Measurements from ENCODE around the gene ARNT2.

The ARNT2 gene

DNA sequence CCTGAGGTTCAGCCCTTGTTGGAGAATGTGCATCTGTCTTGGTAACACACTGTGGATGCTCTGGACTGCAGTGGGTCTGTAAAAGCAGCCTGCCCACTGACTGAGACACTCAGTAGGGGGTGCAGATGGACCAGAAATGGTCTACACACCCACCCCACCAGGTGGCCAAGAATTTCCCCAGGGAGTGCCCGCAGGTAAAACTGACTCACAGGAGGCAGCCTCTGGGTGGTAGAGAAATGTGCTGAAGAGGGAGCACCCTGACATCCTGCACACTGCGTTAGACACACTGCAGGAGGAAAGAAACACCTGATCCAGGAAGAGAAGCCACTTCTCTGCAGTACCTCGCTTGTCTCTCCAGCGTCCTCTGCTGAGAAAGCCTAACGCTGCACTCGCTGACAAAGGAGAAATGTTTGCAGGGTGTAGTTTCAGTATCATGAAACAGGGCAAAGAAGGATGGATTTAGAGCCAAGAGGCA lies 181.4 kb downstream of the ARNT2 start:
- Histone ChIP-seq H3K27ac (no peak overlapping the region), H3K4me1 (peaks cover 1 to 49% (median 4%) of the 10 kb centered on the region in 10 experiments), H3K4me3 (no peak overlapping the region), H4K20me1 (no peaks in the 10 kb centered on the region), H3K9ac (no peak overlapping the region), H3K36me3 (peaks cover 0 to 72% (median 4%) of the 10 kb centered on the region in 11 experiments; a peak in 7 of 22 replicates), H3K4me2 (no peak overlapping the region), H3K9me3 (replicated peaks in 1 of 11) (no peaks in the 10 kb centered on the region), H3K27me3 (no peaks in the 10 kb centered on the region)
- no peak for TF ChIP-seq Cebpa-rat (IDR thresholded peaks at IDR 0.05)

GRCh38 chr15:80586161-80586560 lies 182.0 kb downstream of the ARNT2 start:
- Histone ChIP-seq H3K27ac (no peak overlapping the region), H3K36me3 (peaks cover 0 to 72% (median 4%) of the 10 kb centered on the region in 11 experiments; a peak in 7 of 22 replicates), H3K9ac (no peak overlapping the region), H3K4me1 (peaks cover 0 to 43% (median 0%) of the 10 kb centered on the region in 10 experiments; a peak in 6 of 20 replicates), H3K4me2 (peak overlapping the region in 1 of 11 experiments; percentile 61; a peak in 1 of 22 replicates), H3K4me3 (no peak overlapping the region), H3K9me3 (replicated peaks in 1 of 11) (no peaks in the 10 kb centered on the region), H4K20me1 (no peaks in the 10 kb centered on the region), H3K27me3 (no peaks in the 10 kb centered on the region)
- TF ChIP-seq Cebpa-rat (IDR thresholded peaks at IDR 0.05) = no peak

DNA sequence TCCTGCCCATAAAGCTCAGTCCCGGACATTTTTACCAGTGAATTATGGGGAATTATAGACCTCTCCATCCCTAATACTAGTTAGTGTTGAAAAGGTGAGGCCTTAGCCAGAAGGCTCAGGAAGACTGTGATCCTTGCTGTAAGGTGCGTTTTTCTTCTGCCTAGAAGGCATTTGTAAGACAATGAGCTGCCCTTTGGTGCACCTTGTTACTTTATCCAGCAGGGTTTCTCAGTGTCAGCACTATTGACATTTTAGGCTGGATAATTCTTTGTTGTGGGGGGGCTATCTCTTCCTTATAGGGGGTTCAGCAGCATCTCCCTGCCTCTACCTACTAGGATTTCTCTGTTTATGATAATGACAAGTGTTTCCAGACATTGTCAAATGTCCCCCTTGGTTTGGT lies 182.8 kb downstream of the ARNT2 start:
- Histone ChIP-seq H3K9ac (no peak overlapping the region), H3K4me2 (peak overlapping the region in 2 of 11 experiments; percentile 32 to 61; a peak in 3 of 22 replicates)

DNA sequence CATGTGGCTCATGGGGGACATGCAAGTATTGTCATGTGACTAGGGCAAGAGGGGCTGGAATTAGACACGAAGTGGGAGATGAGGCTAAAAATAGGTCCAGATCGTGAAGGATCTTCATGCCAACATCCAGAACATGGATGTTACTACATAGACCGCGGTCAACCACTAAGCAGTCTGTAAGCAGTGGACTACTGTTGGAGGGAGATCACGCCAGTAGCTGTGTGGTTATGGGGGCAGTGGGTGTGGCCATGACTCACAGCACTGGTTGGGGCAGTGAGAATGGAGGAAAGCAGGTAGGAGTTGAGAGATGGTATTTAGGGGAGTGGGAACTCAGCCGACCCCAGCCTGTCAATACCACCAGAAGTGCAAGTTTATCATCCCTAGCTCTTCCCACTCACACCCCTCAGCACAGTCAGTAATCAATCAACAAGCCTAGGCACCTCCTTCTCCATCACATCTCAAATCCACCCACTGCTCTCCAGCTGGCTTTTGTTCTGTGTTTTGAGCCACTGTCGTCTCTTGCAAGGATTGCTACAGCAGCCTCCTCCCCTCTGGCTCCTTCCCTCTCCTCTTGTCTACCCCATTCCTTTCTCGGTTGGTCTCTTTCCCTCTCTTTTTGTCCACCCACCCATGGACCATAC lies 183.8 kb downstream of the ARNT2 start:
- H3K36me3 ChIP-seq = peaks cover 0 to 72% (median 0%) of the 10 kb centered on the region in 11 experiments; a peak in 5 of 22 replicates
- no peak for TF ChIP-seq Cebpa-rat (IDR thresholded peaks at IDR 0.05)
- H3K9ac ChIP-seq = no peak overlapping the region; a peak in 1 of 22 replicates
- no peak overlapping the region for H3K4me3 ChIP-seq
- H3K9me3 ChIP-seq (replicated peaks in 1 of 11) = no peaks in the 10 kb centered on the region
- no peaks in the 10 kb centered on the region for H3K27me3 ChIP-seq
- no peaks in the 10 kb centered on the region for H4K20me1 ChIP-seq
- peak overlapping the region in 3 of 11 experiments; percentile 17 to 59 (median 18); a peak in 3 of 22 replicates for H3K27ac ChIP-seq
- peaks cover 0 to 37% (median 0%) of the 10 kb centered on the region in 10 experiments; a peak in 6 of 20 replicates for H3K4me1 ChIP-seq
- H3K4me2 ChIP-seq = peak overlapping the region in 3 of 11 experiments; percentile 32 to 62 (median 61); a peak in 6 of 22 replicates

More for the DNA sequence above, 182.8 kb downstream of the ARNT2 start:
- Histone ChIP-seq H4K20me1 (no peaks in the 10 kb centered on the region), H3K27ac (peak overlapping the region in 1 of 11 experiments; percentile 59; a peak in 1 of 22 replicates), H3K36me3 (peaks cover 0 to 72% (median under 1%) of the 10 kb centered on the region in 11 experiments; a peak in 7 of 22 replicates), H3K4me3 (no peak overlapping the region), H3K27me3 (no peaks in the 10 kb centered on the region), H3K9me3 (replicated peaks in 1 of 11) (no peaks in the 10 kb centered on the region), H3K4me1 (peaks cover 0 to 37% (median 0%) of the 10 kb centered on the region in 10 experiments; a peak in 6 of 20 replicates)
- TF ChIP-seq Cebpa-rat (IDR thresholded peaks at IDR 0.05) = no peak

DNA sequence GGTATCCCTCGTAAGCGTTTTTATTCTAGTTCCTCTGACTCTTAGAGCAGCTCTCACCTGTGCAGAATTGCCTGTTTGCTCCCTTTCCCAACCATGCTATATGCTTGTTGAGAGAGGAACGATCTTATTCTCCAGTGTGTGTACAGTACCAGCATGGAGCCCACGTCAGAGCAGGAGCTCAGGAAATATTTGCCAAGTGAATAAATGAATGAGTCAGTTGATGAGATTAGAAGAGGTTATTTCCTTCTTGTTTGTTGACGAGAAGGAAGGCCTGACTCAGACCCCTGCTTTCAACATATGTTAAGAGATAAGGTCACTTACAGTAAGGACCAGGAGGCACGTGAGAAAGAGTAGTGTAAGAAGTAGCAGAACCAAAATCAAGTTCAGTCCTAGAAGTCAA lies 184.6 kb downstream of the ARNT2 start:
- Histone ChIP-seq H3K4me2 (peak overlapping the region in 4 of 11 experiments; percentile 2 to 62 (median 46); a peak in 6 of 22 replicates), H3K27me3 (no peaks in the 10 kb centered on the region), H4K20me1 (no peaks in the 10 kb centered on the region), H3K4me1 (peaks cover 0 to 38% (median 2%) of the 10 kb centered on the region in 10 experiments; a peak in 13 of 20 replicates), H3K4me3 (no peak overlapping the region), H3K36me3 (peaks cover 0 to 72% (median 0%) of the 10 kb centered on the region in 11 experiments; a peak in 4 of 22 replicates), H3K27ac (peak overlapping the region in 3 of 11 experiments; percentile 18 to 59 (median 23); a peak in 4 of 22 replicates), H3K9me3 (replicated peaks in 1 of 11) (no peaks in the 10 kb centered on the region), H3K9ac (no peak overlapping the region; a peak in 1 of 22 replicates)
- no peak for TF ChIP-seq Cebpa-rat (IDR thresholded peaks at IDR 0.05)

GRCh38 chr15:80590761-80591355 lies 186.7 kb downstream of the ARNT2 start:
- Histone ChIP-seq H3K9me3 (replicated peaks in 1 of 11) (no peaks in the 10 kb centered on the region), H3K27me3 (no peaks in the 10 kb centered on the region), H3K36me3 (peaks cover 0 to 63% (median 0%) of the 10 kb centered on the region in 11 experiments; a peak in 4 of 22 replicates), H3K4me1 (peaks cover 10 to 55% (median 16%) of the 10 kb centered on the region in 10 experiments), H4K20me1 (no peaks in the 10 kb centered on the region), H3K27ac (no peak overlapping the region), H3K9ac (no peak overlapping the region), H3K4me2 (no peak overlapping the region), H3K4me3 (no peak overlapping the region)
- no peak for TF ChIP-seq Cebpa-rat (IDR thresholded peaks at IDR 0.05)

- H3K4me1 ChIP-seq = peaks cover 10 to 54% (median 16%) of the 10 kb centered on the region in 10 experiments
- H4K20me1 ChIP-seq = no peaks in the 10 kb centered on the region
- H3K4me3 ChIP-seq = no peak overlapping the region
- H3K36me3 ChIP-seq = peaks cover 0 to 59% (median 0%) of the 10 kb centered on the region in 11 experiments; a peak in 4 of 22 replicates
- H3K27ac ChIP-seq = no peak overlapping the region
- H3K9me3 ChIP-seq (replicated peaks in 1 of 11) = no peaks in the 10 kb centered on the region
- no peak for TF ChIP-seq Cebpa-rat (IDR thresholded peaks at IDR 0.05)
- H3K27me3 ChIP-seq = no peaks in the 10 kb centered on the region
- no peak overlapping the region for H3K4me2 ChIP-seq
- H3K9ac ChIP-seq = no peak overlapping the region
Measured at GRCh38 chr15:80591471-80591870, 187.3 kb downstream of the ARNT2 start.

DNA sequence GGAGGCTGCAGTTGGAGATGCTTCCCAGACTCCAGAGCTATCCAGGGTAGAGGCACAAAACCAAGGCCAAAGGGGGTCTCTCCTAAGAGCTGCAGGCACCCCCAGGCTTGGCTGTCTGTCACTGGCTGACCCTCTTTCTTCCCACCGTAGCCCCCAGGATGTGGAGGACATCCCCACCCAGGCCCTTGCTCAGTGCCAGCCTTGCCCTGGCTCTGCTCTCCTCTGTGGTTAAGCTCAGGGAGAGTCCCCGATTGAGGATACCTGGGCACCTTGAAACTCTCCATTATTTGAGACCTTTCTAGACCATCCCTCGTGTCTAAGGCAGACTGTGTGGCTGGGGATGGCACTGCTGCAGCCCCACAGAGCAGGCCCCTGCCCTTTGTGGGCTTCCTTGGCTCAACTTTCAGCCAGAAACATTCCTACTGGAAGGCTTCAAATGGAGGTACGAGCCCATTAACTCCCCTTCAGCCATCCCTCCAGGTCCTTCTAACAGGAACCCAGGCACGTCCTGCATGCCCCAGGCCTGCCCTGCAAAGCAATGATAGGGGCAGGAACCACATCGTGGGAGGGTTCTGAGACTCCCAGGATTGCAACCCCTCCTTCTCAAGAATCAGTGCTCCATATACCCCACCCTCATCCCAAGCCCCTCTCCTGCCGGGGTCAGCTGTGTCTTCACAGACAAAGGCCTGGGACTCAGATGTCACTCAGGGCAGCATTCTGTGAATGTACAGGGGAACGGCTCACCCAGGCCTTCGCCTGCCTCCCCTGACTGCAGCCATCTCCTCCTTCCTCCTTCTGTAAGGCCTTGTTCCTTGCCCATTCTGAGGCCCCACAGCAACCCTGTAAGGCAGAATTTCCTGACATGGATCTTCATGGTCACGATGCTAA lies 188.0 kb downstream of the ARNT2 start:
- Histone ChIP-seq H3K4me2 (no peak overlapping the region), H3K4me3 (no peak overlapping the region), H3K9me3 (replicated peaks in 1 of 11) (peaks cover 0 to 5% (median 0%) of the 10 kb centered on the region in 11 experiments; a peak in 4 of 22 replicates), H3K36me3 (peaks cover 0 to 65% (median 0%) of the 10 kb centered on the region in 11 experiments; a peak in 4 of 22 replicates), H4K20me1 (no peaks in the 10 kb centered on the region), H3K9ac (no peak overlapping the region), H3K4me1 (peaks cover 10 to 46% (median 16%) of the 10 kb centered on the region in 10 experiments), H3K27me3 (no peaks in the 10 kb centered on the region), H3K27ac (no peak overlapping the region)
- no peak for TF ChIP-seq Cebpa-rat (IDR thresholded peaks at IDR 0.05)

Data from BLaER1 treated with 17β-estradiol and CSF1 and Interleukin-3, amounts not matched to agents 10 nM and 100 nM (cell line).